HCT116 (cell line): ENCODE data around the gene COL20A1.

Experiments
- CTCF ChIP-seq, 3 experiments: fragments of 200-600 bp in 1 of 3; sonication (generic) in 1 of 3; IDR thresholded peaks in 2 of 3; conservative IDR thresholded peaks in 1 of 3; 2 replicates each; pipeline ENCODE4 v1.5.1; 2012 to 2017; ENCODE audit warnings: low read depth in 2 of 3, low read length in 2 of 3, antibody characterized with exemption in 1 of 3, borderline replicate concordance in 1 of 3, control low read depth in 1 of 3, mild to moderate bottlenecking in 1 of 3, mixed read lengths in 1 of 3, mixed run types in 1 of 3, moderate library complexity in 1 of 3; ENCODE audit not compliant: insufficient read depth in 1 of 3
- JUND ChIP-seq: IDR thresholded peaks from 2 replicates; pipeline ENCODE4 v1.6.1; 2012
- POLR2A ChIP-seq: IDR thresholded peaks from 2 replicates; pipeline ENCODE4 v1.7.0; 2011; ENCODE audit warnings: borderline replicate concordance; ENCODE audit not compliant: insufficient read depth, insufficient read length; ENCODE audit errors: extremely low read depth
- RAD21 ChIP-seq: IDR thresholded peaks from 2 replicates; pipeline ENCODE4 v1.6.1; 2012; ENCODE audit warnings: low read depth, mild to moderate bottlenecking
- SRF ChIP-seq: IDR thresholded peaks from 2 replicates; pipeline ENCODE4 v1.6.1; 2012; ENCODE audit warnings: low read depth

- TF ChIP-seq SRF (no peak), CTCF (IDR thresholded peaks at IDR 0.05 in 2 of 3, conservative IDR thresholded peaks at IDR 0.05 in 1 of 3; ENCODE audit: borderline replicate concordance in 1 of 3, insufficient read depth in 1 of 3, low read depth in 2 of 3, low read length in 2 of 3) (no peak), RAD21 (no peak), JUND (no peak), POLR2A (no peak)
Measured at GRCh38 chr20:63337786-63338420, 44.9 kb downstream of the COL20A1 start.
